ENCODE results near the gene SLC25A29. TPM values are rescaled to one million over a fixed set of nuclear protein-coding genes. Genes with fewer than 3 reads are reported as not detected.

The SLC25A29 gene
- total and polyA plus RNA-seq, 2 of the 13 experiments (the other 11 are each of a cell fraction or from before 2014, with no cell fraction given) = 12.2 to 17.2 TPM

GRCh38 chr14:100290607-100291304 lies 15.5 kb downstream of the SLC25A29 start (continued):
- no peak for TF ChIP-seq ZNF512 (CRISPR knock-in tag; IDR thresholded peaks at IDR 0.05)
- peak; percentile 88 for TF ChIP-seq MEIS2 (CRISPR knock-in tag; IDR thresholded peaks at IDR 0.05)
- TF ChIP-seq ZSCAN22 (CRISPR knock-in tag; IDR thresholded peaks at IDR 0.05) = no peak
- no peak for TF ChIP-seq MBNL3 (CRISPR knock-in tag; conservative IDR thresholded peaks at IDR 0.05)
- TF ChIP-seq PAX8 (CRISPR knock-in tag; IDR thresholded peaks at IDR 0.05; ENCODE audit: borderline replicate concordance) = no peak
- no peak for TF ChIP-seq GPN1 (CRISPR knock-in tag; IDR thresholded peaks at IDR 0.05; ENCODE audit: borderline replicate concordance)
- TF ChIP-seq, protein P1, sequence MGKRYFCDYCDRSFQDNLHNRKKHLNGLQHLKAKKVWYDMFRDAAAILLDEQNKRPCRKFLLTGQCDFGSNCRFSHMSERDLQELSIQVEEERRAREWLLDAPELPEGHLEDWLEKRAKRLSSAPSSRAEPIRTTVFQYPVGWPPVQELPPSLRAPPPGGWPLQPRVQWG (CRISPR knock-in tag; IDR thresholded peaks at IDR 0.05; ENCODE audit: borderline replicate concordance, low read depth) = no peak
- TF ChIP-seq ARNT2 (CRISPR knock-in tag; IDR thresholded peaks at IDR 0.05; ENCODE audit: low read depth) = no peak
- peak; percentile 91 for TF ChIP-seq PITX1 (CRISPR knock-in tag; IDR thresholded peaks at IDR 0.05)
- TF ChIP-seq HNRNPK (IDR thresholded peaks at IDR 0.05; ENCODE audit: low read depth, low read length, poor library complexity, severe bottlenecking) = no peak
- TF ChIP-seq TRAFD1 (CRISPR knock-in tag; IDR thresholded peaks at IDR 0.05; ENCODE audit: borderline replicate concordance) = no peak
- TF ChIP-seq, protein P2, sequence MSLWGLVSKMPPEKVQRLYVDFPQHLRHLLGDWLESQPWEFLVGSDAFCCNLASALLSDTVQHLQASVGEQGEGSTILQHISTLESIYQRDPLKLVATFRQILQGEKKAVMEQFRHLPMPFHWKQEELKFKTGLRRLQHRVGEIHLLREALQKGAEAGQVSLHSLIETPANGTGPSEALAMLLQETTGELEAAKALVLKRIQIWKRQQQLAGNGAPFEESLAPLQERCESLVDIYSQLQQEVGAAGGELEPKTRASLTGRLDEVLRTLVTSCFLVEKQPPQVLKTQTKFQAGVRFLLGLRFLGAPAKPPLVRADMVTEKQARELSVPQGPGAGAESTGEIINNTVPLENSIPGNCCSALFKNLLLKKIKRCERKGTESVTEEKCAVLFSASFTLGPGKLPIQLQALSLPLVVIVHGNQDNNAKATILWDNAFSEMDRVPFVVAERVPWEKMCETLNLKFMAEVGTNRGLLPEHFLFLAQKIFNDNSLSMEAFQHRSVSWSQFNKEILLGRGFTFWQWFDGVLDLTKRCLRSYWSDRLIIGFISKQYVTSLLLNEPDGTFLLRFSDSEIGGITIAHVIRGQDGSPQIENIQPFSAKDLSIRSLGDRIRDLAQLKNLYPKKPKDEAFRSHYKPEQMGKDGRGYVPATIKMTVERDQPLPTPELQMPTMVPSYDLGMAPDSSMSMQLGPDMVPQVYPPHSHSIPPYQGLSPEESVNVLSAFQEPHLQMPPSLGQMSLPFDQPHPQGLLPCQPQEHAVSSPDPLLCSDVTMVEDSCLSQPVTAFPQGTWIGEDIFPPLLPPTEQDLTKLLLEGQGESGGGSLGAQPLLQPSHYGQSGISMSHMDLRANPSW (CRISPR knock-in tag; IDR thresholded peaks at IDR 0.05; ENCODE audit: borderline replicate concordance) = no peak
- no peak; the same call in 1 of the 2 replicates for TF ChIP-seq ETV5 (CRISPR knock-in tag; IDR thresholded peaks at IDR 0.05; ENCODE audit: borderline replicate concordance)
- no peak for TF ChIP-seq ONECUT2 (CRISPR knock-in tag; IDR thresholded peaks at IDR 0.05)
- TF ChIP-seq ZNF782 (CRISPR knock-in tag; IDR thresholded peaks at IDR 0.05; ENCODE audit: borderline replicate concordance) = no peak
- TF ChIP-seq NR2F6 (IDR thresholded peaks at IDR 0.05) = peak; percentile 81
- peak; percentile 89 for TF ChIP-seq NR2F6 (CRISPR knock-in tag; IDR thresholded peaks at IDR 0.05)
- TF ChIP-seq ZSCAN29 (CRISPR knock-in tag; conservative IDR thresholded peaks at IDR 0.05) = no peak
- TF ChIP-seq TEAD2 (CRISPR knock-in tag; IDR thresholded peaks at IDR 0.05) = no peak
- TF ChIP-seq TMF1 (CRISPR knock-in tag; IDR thresholded peaks at IDR 0.05; ENCODE audit: low read depth) = no peak
- no peak for TF ChIP-seq SIX1 (CRISPR knock-in tag; IDR thresholded peaks at IDR 0.05; ENCODE audit: borderline replicate concordance)
- TF ChIP-seq ZFYVE20 (CRISPR knock-in tag; IDR thresholded peaks at IDR 0.05; ENCODE audit: borderline replicate concordance, low read depth) = no peak
- TF ChIP-seq ZKSCAN5 (CRISPR knock-in tag; IDR thresholded peaks at IDR 0.05) = no peak
- TF ChIP-seq NR2C2 (CRISPR knock-in tag; IDR thresholded peaks at IDR 0.05; ENCODE audit: borderline replicate concordance) = peak; percentile 72; the same call in 1 of the 2 replicates
- TF ChIP-seq ZNF709 (CRISPR knock-in tag; IDR thresholded peaks at IDR 0.05) = no peak
